Gastroesophageal sphincter (tissue), 3 donors: ENCODE measurements around the gene NCF2.

Experiments used
- CTCF ChIP-seq, 4 experiments: fragments of 200-600 bp in 2 of 4; fragments of 450-650 bp in 2 of 4; sonication (generic) in 1 of 4; IDR thresholded peaks; one replicate each; pipeline ENCODE4 v1.5.1; 2017 to 2019; ENCODE audit warnings: antibody characterized with exemption in 4 of 4, mild to moderate bottlenecking in 2 of 4, moderate library complexity in 2 of 4
- POLR2AphosphoS5 ChIP-seq: sonication (generic); formaldehyde crosslinking; IDR thresholded peaks from one replicate; pipeline ENCODE4 v1.6.1; 2017; ENCODE audit warnings: antibody characterized with exemption

DNA sequence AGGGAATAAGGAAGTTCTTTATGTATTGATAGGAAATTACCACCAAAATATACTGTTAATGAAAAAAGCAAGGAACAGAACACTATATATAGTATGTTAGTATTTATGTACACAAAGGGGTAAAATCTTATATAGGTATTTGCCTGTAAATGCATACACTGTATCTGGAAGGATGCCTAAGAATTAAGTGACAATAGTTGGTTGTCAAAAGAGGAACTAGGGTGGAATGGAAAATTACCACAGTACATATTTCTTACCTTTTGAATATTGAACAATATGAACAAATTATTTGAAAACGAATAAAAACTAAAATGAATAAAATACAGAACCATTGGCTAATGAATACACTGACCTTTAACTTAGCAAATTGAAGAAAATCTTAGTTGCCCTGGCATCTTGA is 31.8 kb upstream of the NCF2 start:
- TF ChIP-seq POLR2AphosphoS5: no peak
- TF ChIP-seq CTCF (IDR thresholded peaks at IDR 0.05): no peak
